ENCODE results near the gene COPS7A. TPM values are rescaled to one million over a fixed set of nuclear protein-coding genes. Genes with fewer than 3 reads are reported as not detected.

The COPS7A gene
- total and polyA plus RNA-seq, 9 of the 15 experiments (the other 6 are each of a cell fraction or from before 2014, with no cell fraction given): 12.7 to 36.0 (median 24.3) TPM

DNA sequence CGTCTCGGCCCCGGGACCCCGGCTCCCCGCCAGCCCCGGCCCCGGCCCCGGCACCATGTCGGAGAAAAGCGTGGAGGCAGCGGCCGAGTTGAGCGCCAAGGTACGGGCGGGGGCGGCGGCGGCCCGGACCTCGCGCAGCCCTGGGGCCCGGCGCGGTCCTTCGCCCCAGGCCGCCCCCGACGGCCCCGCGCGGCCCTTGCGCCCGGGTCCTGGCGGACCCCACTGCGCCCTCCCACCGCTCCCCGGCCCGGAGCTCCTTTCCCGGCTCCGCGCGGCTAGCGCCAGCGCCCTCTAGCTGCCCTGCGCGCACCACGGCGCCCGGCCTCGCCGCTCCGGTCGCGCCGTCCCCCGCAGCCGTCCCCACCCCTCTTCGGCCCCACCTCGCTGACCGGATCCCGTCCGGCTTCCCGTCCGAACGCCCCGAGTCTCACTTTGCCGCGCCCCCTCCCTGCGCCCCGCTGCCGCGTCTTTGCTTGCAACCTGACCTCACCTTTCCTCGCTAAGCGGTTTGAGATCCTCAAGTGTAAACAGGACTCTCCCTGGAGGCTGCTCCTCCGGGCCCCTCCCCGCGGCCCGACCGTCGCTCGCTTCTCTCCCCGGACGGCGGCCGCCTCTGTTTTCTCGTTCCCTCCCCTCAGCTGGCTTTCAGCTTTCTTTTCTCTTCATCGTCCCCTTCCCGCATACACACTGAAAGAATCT lies 43.0 kb downstream of the COPS7A start (continued):
- TF ChIP-seq SIN3A (IDR thresholded peaks at IDR 0.05; ENCODE audit: borderline replicate concordance in 2 of 2, control insufficient read depth in 1 of 2, low read depth in 2 of 2, low read length in 2 of 2) (peak; percentile 48 to 53; a peak in 1 of 4 replicates), YY1 (IDR thresholded peaks at IDR 0.05; ENCODE audit: borderline replicate concordance in 1 of 3, control insufficient read depth in 1 of 3, extremely low read depth in 1 of 3, insufficient read depth in 3 of 3, insufficient read length in 1 of 3, insufficient replicate concordance in 2 of 3, low read depth in 1 of 3, low read length in 2 of 3) (peak in 1 of 3 experiments; percentile 63), ZNF232 (CRISPR knock-in tag; IDR thresholded peaks at IDR 0.05) (no peak), KAT8 (IDR thresholded peaks at IDR 0.05; ENCODE audit: low read depth) (no peak), BRF1 (IDR thresholded peaks at IDR 0.05; ENCODE audit: borderline replicate concordance, extremely low read depth, insufficient read length) (no peak), CBFA2T2 (conservative IDR thresholded peaks at IDR 0.05) (no peak), CBX8 (IDR thresholded peaks at IDR 0.05; ENCODE audit: borderline replicate concordance, extremely low read depth, low read depth, low read length, poor library complexity, severe bottlenecking) (no peak), NCOA4 (IDR thresholded peaks at IDR 0.05; ENCODE audit: partially characterized antibody) (no peak), CHCHD3 (CRISPR knock-in tag; IDR thresholded peaks at IDR 0.05) (no peak), FOXK2 (conservative IDR thresholded peaks at IDR 0.05 in 1 of 2, IDR thresholded peaks at IDR 0.05 in 1 of 2; ENCODE audit: low read depth in 2 of 2) (peak in 1 of 2 experiments; percentile 65; a peak in 2 of 4 replicates), SMAD2 (IDR thresholded peaks at IDR 0.05; ENCODE audit: low read depth, low read length) (no peak)
- TF ChIP-seq, protein P1, sequence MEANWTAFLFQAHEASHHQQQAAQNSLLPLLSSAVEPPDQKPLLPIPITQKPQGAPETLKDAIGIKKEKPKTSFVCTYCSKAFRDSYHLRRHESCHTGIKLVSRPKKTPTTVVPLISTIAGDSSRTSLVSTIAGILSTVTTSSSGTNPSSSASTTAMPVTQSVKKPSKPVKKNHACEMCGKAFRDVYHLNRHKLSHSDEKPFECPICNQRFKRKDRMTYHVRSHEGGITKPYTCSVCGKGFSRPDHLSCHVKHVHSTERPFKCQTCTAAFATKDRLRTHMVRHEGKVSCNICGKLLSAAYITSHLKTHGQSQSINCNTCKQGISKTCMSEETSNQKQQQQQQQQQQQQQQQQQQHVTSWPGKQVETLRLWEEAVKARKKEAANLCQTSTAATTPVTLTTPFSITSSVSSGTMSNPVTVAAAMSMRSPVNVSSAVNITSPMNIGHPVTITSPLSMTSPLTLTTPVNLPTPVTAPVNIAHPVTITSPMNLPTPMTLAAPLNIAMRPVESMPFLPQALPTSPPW (CRISPR knock-in tag; IDR thresholded peaks at IDR 0.05): peak; percentile 77
- TF ChIP-seq, protein P2, sequence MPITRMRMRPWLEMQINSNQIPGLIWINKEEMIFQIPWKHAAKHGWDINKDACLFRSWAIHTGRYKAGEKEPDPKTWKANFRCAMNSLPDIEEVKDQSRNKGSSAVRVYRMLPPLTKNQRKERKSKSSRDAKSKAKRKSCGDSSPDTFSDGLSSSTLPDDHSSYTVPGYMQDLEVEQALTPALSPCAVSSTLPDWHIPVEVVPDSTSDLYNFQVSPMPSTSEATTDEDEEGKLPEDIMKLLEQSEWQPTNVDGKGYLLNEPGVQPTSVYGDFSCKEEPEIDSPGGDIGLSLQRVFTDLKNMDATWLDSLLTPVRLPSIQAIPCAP (CRISPR knock-in tag; IDR thresholded peaks at IDR 0.05; ENCODE audit: borderline replicate concordance): no peak
- TF ChIP-seq, protein P3, sequence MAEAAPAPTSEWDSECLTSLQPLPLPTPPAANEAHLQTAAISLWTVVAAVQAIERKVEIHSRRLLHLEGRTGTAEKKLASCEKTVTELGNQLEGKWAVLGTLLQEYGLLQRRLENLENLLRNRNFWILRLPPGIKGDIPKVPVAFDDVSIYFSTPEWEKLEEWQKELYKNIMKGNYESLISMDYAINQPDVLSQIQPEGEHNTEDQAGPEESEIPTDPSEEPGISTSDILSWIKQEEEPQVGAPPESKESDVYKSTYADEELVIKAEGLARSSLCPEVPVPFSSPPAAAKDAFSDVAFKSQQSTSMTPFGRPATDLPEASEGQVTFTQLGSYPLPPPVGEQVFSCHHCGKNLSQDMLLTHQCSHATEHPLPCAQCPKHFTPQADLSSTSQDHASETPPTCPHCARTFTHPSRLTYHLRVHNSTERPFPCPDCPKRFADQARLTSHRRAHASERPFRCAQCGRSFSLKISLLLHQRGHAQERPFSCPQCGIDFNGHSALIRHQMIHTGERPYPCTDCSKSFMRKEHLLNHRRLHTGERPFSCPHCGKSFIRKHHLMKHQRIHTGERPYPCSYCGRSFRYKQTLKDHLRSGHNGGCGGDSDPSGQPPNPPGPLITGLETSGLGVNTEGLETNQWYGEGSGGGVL (CRISPR knock-in tag; IDR thresholded peaks at IDR 0.05): no peak
- TF ChIP-seq, protein P4, sequence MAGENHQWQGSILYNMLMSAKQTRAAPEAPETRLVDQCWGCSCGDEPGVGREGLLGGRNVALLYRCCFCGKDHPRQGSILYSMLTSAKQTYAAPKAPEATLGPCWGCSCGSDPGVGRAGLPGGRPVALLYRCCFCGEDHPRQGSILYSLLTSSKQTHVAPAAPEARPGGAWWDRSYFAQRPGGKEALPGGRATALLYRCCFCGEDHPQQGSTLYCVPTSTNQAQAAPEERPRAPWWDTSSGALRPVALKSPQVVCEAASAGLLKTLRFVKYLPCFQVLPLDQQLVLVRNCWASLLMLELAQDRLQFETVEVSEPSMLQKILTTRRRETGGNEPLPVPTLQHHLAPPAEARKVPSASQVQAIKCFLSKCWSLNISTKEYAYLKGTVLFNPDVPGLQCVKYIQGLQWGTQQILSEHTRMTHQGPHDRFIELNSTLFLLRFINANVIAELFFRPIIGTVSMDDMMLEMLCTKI (IDR thresholded peaks at IDR 0.05; ENCODE audit: partially characterized antibody): no peak
- TF ChIP-seq, protein P5, sequence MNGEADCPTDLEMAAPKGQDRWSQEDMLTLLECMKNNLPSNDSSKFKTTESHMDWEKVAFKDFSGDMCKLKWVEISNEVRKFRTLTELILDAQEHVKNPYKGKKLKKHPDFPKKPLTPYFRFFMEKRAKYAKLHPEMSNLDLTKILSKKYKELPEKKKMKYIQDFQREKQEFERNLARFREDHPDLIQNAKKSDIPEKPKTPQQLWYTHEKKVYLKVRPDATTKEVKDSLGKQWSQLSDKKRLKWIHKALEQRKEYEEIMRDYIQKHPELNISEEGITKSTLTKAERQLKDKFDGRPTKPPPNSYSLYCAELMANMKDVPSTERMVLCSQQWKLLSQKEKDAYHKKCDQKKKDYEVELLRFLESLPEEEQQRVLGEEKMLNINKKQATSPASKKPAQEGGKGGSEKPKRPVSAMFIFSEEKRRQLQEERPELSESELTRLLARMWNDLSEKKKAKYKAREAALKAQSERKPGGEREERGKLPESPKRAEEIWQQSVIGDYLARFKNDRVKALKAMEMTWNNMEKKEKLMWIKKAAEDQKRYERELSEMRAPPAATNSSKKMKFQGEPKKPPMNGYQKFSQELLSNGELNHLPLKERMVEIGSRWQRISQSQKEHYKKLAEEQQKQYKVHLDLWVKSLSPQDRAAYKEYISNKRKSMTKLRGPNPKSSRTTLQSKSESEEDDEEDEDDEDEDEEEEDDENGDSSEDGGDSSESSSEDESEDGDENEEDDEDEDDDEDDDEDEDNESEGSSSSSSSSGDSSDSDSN (IDR thresholded peaks at IDR 0.05; ENCODE audit: borderline replicate concordance in 1 of 2, low read depth in 2 of 2, low read length in 2 of 2): peak; percentile 9 to 91; a peak in 2 of 4 replicates

Data from K562 (cell line).